Measurements from ENCODE around the gene SAMD10.

- no peak for TF ChIP-seq REST (tag by site-specific recombination; IDR thresholded peaks at IDR 0.05)
- TF ChIP-seq, protein P1, sequence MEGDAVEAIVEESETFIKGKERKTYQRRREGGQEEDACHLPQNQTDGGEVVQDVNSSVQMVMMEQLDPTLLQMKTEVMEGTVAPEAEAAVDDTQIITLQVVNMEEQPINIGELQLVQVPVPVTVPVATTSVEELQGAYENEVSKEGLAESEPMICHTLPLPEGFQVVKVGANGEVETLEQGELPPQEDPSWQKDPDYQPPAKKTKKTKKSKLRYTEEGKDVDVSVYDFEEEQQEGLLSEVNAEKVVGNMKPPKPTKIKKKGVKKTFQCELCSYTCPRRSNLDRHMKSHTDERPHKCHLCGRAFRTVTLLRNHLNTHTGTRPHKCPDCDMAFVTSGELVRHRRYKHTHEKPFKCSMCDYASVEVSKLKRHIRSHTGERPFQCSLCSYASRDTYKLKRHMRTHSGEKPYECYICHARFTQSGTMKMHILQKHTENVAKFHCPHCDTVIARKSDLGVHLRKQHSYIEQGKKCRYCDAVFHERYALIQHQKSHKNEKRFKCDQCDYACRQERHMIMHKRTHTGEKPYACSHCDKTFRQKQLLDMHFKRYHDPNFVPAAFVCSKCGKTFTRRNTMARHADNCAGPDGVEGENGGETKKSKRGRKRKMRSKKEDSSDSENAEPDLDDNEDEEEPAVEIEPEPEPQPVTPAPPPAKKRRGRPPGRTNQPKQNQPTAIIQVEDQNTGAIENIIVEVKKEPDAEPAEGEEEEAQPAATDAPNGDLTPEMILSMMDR (tag by site-specific recombination; IDR thresholded peaks at IDR 0.05) = no peak
- TF ChIP-seq ZNF660 (tag by site-specific recombination; IDR thresholded peaks at IDR 0.05) = no peak
- TF ChIP-seq ZNF416 (tag by site-specific recombination; IDR thresholded peaks at IDR 0.05) = no peak
- TF ChIP-seq, protein P2, sequence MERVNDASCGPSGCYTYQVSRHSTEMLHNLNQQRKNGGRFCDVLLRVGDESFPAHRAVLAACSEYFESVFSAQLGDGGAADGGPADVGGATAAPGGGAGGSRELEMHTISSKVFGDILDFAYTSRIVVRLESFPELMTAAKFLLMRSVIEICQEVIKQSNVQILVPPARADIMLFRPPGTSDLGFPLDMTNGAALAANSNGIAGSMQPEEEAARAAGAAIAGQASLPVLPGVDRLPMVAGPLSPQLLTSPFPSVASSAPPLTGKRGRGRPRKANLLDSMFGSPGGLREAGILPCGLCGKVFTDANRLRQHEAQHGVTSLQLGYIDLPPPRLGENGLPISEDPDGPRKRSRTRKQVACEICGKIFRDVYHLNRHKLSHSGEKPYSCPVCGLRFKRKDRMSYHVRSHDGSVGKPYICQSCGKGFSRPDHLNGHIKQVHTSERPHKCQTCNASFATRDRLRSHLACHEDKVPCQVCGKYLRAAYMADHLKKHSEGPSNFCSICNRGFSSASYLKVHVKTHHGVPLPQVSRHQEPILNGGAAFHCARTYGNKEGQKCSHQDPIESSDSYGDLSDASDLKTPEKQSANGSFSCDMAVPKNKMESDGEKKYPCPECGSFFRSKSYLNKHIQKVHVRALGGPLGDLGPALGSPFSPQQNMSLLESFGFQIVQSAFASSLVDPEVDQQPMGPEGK (tag by site-specific recombination; IDR thresholded peaks at IDR 0.05) = no peak
- TF ChIP-seq, protein P3, sequence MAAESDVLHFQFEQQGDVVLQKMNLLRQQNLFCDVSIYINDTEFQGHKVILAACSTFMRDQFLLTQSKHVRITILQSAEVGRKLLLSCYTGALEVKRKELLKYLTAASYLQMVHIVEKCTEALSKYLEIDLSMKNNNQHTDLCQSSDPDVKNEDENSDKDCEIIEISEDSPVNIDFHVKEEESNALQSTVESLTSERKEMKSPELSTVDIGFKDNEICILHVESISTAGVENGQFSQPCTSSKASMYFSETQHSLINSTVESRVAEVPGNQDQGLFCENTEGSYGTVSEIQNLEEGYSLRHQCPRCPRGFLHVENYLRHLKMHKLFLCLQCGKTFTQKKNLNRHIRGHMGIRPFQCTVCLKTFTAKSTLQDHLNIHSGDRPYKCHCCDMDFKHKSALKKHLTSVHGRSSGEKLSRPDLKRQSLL (tag by site-specific recombination; IDR thresholded peaks at IDR 0.05) = no peak
- TF ChIP-seq ZBTB21 (tag by site-specific recombination; IDR thresholded peaks at IDR 0.05) = no peak
- no peak for TF ChIP-seq ZNF747 (tag by site-specific recombination; IDR thresholded peaks at IDR 0.05)
- TF ChIP-seq ZNF654 (tag by site-specific recombination; IDR thresholded peaks at IDR 0.05; ENCODE audit: low read depth) = no peak
- TF ChIP-seq, protein P4, sequence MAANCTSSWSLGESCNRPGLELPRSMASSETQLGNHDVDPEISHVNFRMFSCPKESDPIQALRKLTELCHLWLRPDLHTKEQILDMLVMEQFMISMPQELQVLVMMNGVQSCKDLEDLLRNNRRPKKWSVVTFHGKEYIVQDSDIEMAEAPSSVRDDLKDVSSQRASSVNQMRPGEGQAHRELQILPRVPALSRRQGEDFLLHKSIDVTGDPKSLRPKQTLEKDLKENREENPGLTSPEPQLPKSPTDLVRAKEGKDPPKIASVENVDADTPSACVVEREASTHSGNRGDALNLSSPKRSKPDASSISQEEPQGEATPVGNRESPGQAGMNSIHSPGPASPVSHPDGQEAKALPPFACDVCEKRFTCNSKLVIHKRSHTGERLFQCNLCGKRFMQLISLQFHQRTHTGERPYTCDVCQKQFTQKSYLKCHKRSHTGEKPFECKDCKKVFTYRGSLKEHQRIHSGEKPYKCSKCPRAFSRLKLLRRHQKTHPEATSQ (tag by site-specific recombination; IDR thresholded peaks at IDR 0.05) = no peak
- TF ChIP-seq ZNF311 (tag by site-specific recombination; IDR thresholded peaks at IDR 0.05; ENCODE audit: borderline replicate concordance) = no peak
- no peak for TF ChIP-seq ZNF248 (tag by site-specific recombination; IDR thresholded peaks at IDR 0.05)
- TF ChIP-seq ZNF558 (tag by site-specific recombination; IDR thresholded peaks at IDR 0.05) = no peak
- no peak for TF ChIP-seq ZBTB20 (tag by site-specific recombination; IDR thresholded peaks at IDR 0.05)
Measured at GRCh38 chr20:63947638-63948456, 31.6 kb downstream of the SAMD10 start.
